K562 (cell line): Measurements from ENCODE around the gene EFNB3. TPM values are rescaled to one million over a fixed set of nuclear protein-coding genes. Genes with fewer than 3 reads are reported as not detected.

Experiments
- ATAC-seq: fragments of 200-7000 bp; cut with Tn5 transposase; 3 replicates; pipeline ENCODE4 v1.9.1; 2020; ENCODE audit warnings: moderate library complexity
- BruUV-seq: library from RNA; stranded (reverse); fragments of 400-500 nt; replicated peaks from 2 replicates; lab custom pipeline; 2021; lab: Mats Ljungman, UMichigan
- CTCF ChIA-PET: fragments of 300-600 bp; formaldehyde crosslinking; extraction: SDS; loops from one replicate; lab custom pipeline; 2021; ENCODE audit warnings: low intra/inter-chr PET ratio; lab: Yijun Ruan, JAX
- POLR2A ChIA-PET: fragments of 300-600, 350-650 bp; sonication (Branson Sonifier 250); formaldehyde crosslinking; extraction: SDS; loops from one replicate; lab custom pipeline; 2021; ENCODE audit warnings: antibody characterized with exemption, inconsistent platforms; lab: Yijun Ruan, JAX
- DNase-seq, 4 experiments: peaks; one replicate each; pipeline versions ENCODE4 v3.0.0 to v3.0.0-alpha.2; 2011 to 2018; ENCODE audit warnings: low spot score in 3 of 4, mixed read lengths in 3 of 4; ENCODE audit errors: extremely low read depth in 1 of 4
- FAIRE-seq: peaks from 2 replicates; lab custom pipeline; 2011; peaks lifted over from hg19 to GRCh38; lab: Jason Lieb, UNC
- H2AFZ ChIP-seq: 2 replicates; pipeline ENCODE4 v1.6.0; 2011; ENCODE audit warnings: low read depth, low read length, control low read depth, inconsistent platforms
- H3K27ac ChIP-seq: fragments of 200-600 bp; 3 replicates; pipeline ENCODE4 v1.8.0; 2011; ENCODE audit warnings: low read depth, mild to moderate bottlenecking, control low read depth, inconsistent platforms, low read length, moderate library complexity, mixed read lengths; ENCODE audit errors: extremely low read depth
- H3K27me3 ChIP-seq, 2 experiments: fragments of 300-600 bp in 1 of 2; 2 replicates in 1 of 2; 3 replicates in 1 of 2; pipeline versions ENCODE4 v1.6.0 to v1.8.0; 2011; ENCODE audit warnings: inconsistent platforms in 2 of 2, low read length in 2 of 2, mild to moderate bottlenecking in 1 of 2, mixed read lengths in 1 of 2, moderate library complexity in 1 of 2; ENCODE audit not compliant: control insufficient read depth in 2 of 2, insufficient read depth in 2 of 2
- H3K36me3 ChIP-seq: fragments of 300-600 bp; 3 replicates; pipeline ENCODE4 v1.8.0; 2011; ENCODE audit warnings: mild to moderate bottlenecking, low read length, inconsistent platforms; ENCODE audit not compliant: control insufficient read depth, insufficient read depth
- H3K4me1 ChIP-seq, 2 experiments: fragments of 200-600 bp in 1 of 2; replicated peaks in 1 of 2; 2 replicates in 1 of 2; 3 replicates in 1 of 2; pipeline versions ENCODE4 v1.5.1 to v1.8.0; 2011; ENCODE audit warnings: inconsistent platforms in 2 of 2, low read length in 2 of 2, mild to moderate bottlenecking in 1 of 2, mixed read lengths in 1 of 2, moderate library complexity in 1 of 2; ENCODE audit not compliant: control insufficient read depth in 2 of 2, insufficient read depth in 2 of 2
- H3K4me2 ChIP-seq: 2 replicates; pipeline ENCODE4 v1.6.1; 2011; ENCODE audit warnings: low read length, control low read depth, inconsistent platforms, mixed read lengths; ENCODE audit not compliant: insufficient read depth
- H3K4me3 ChIP-seq: fragments of 200-600 bp; sonication (generic), shearing (Covaris generic); 2 replicates; pipeline ENCODE4 v1.5.1; 2016; ENCODE audit warnings: control low read depth, inconsistent platforms
- H3K79me2 ChIP-seq: fragments of 200-600 bp; 3 replicates; pipeline ENCODE4 v1.8.0; 2011; ENCODE audit warnings: low read length, inconsistent platforms; ENCODE audit not compliant: control insufficient read depth, insufficient read depth
- H3K9ac ChIP-seq, 2 experiments: 2 replicates each; pipeline versions ENCODE4 v1.6.0 to v1.6.1; 2011; ENCODE audit warnings: low read depth in 2 of 2, low read length in 2 of 2, control low read depth in 1 of 2, inconsistent platforms in 1 of 2, mild to moderate bottlenecking in 1 of 2, mixed read lengths in 1 of 2; ENCODE audit not compliant: insufficient read depth in 1 of 2
- H3K9me1 ChIP-seq: one replicate; pipeline ENCODE4 v1.6.0; 2011; ENCODE audit warnings: inconsistent platforms, mild to moderate bottlenecking, low read length, moderate library complexity; ENCODE audit not compliant: control insufficient read depth, insufficient read depth
- H3K9me3 ChIP-seq: replicated peaks from 2 replicates; pipeline ENCODE4 v1.5.1; 2011; ENCODE audit warnings: low read depth, low read length, inconsistent platforms; ENCODE audit not compliant: control insufficient read depth, insufficient read depth
- H4K20me1 ChIP-seq: replicated peaks from 2 replicates; pipeline ENCODE4 v1.6.1; 2011; ENCODE audit warnings: low read length, inconsistent platforms, mixed read lengths; ENCODE audit not compliant: control insufficient read depth, insufficient read depth
- DLX4 ChIP-seq: fragments of 250-450 bp; sonication (Bioruptor Pico); IDR thresholded peaks from 2 replicates; pipeline ENCODE4 v1.6.1; 2021; ENCODE audit warnings: mild to moderate bottlenecking
- ELF1 ChIP-seq: fragments of 200-800 bp; sonication (Bioruptor generic); IDR thresholded peaks from 2 replicates; pipeline ENCODE4 v1.6.1; 2016; ENCODE audit warnings: missing genetic modification characterization, missing compliant biosample characterization
- GABPA ChIP-seq: fragments of 200-800 bp; sonication (Bioruptor generic); conservative IDR thresholded peaks from 2 replicates; pipeline ENCODE4 v1.6.1; 2016; ENCODE audit warnings: low read depth, missing genetic modification characterization, missing compliant biosample characterization
- NCOA4 ChIP-seq: fragments of 450-650 bp; IDR thresholded peaks from 2 replicates; pipeline ENCODE4 v1.6.1; 2018; ENCODE audit warnings: mild to moderate bottlenecking; ENCODE audit not compliant: partially characterized antibody
- NFIC ChIP-seq: fragments of 450-650 bp; IDR thresholded peaks from 2 replicates; pipeline ENCODE4 v1.6.1; 2017; ENCODE audit warnings: mild to moderate bottlenecking, inconsistent platforms
- NFYB ChIP-seq: IDR thresholded peaks from 2 replicates; pipeline ENCODE4 v1.6.1; 2011; ENCODE audit warnings: mild to moderate bottlenecking, moderate library complexity; ENCODE audit not compliant: insufficient read length; ENCODE audit errors: extremely low read depth
- NR2F6 ChIP-seq: fragments of 450-650 bp; formaldehyde crosslinking; IDR thresholded peaks from 2 replicates; pipeline ENCODE4 v1.4.0; 2020; ENCODE audit warnings: mild to moderate bottlenecking
- NUFIP1 ChIP-seq: fragments of 450-650 bp; IDR thresholded peaks from 2 replicates; pipeline ENCODE4 v1.6.1; 2018; ENCODE audit not compliant: partially characterized antibody
- PCBP2 ChIP-seq: fragments of 200-400 bp; formaldehyde crosslinking; IDR thresholded peaks from 2 replicates; pipeline ENCODE4 v1.6.1; 2018; ENCODE audit warnings: low read length, low read depth, mild to moderate bottlenecking, moderate library complexity; ENCODE audit not compliant: poor library complexity, severe bottlenecking
- PHF21A ChIP-seq: fragments of 450-650 bp; IDR thresholded peaks from 2 replicates; pipeline ENCODE4 v1.6.1; 2017; ENCODE audit warnings: low read depth, borderline replicate concordance
- RB1 ChIP-seq: fragments of 450-650 bp; IDR thresholded peaks from 2 replicates; pipeline ENCODE4 v1.6.1; 2017; ENCODE audit warnings: low read depth, mild to moderate bottlenecking
- SMC3 ChIP-seq: conservative IDR thresholded peaks from 2 replicates; pipeline ENCODE4 v1.6.1; 2011; ENCODE audit warnings: low read depth, low read length, improper control_type of control experiment; ENCODE audit not compliant: insufficient read depth
- ZNF134 ChIP-seq: fragments of 250-450 bp; sonication (Bioruptor Pico); conservative IDR thresholded peaks from 2 replicates; pipeline ENCODE4 v1.4.0; 2020
- ZNF24 ChIP-seq: fragments of 450-650 bp; IDR thresholded peaks from 2 replicates; pipeline ENCODE4 v1.6.1; 2016
- ZNF76 ChIP-seq: fragments of 250-450 bp; sonication (Bioruptor Pico); IDR thresholded peaks from 2 replicates; pipeline ENCODE4 v1.4.0; 2020; ENCODE audit warnings: mild to moderate bottlenecking, moderate library complexity, borderline replicate concordance
- WGBS: fragments of 100-300 bp; shearing (Covaris generic); methylation state at CpG from one replicate; pipeline ENCODE4 v1.1.6; 2016; ENCODE audit warnings: low coverage, mixed read lengths; ENCODE audit not compliant: insufficient coverage; ENCODE audit errors: missing lambda C conversion rate; 5-methylcytosine and 5-hydroxymethylcytosine counted together
- in situ Hi-C: fragments of 300-500 bp; cut with MboI; formaldehyde crosslinking; loops from 4 replicates; pipeline ENCODE4 v1.15.0; 2018; ENCODE audit warnings: inconsistent platforms, mixed read lengths
- intact Hi-C: fragments of 100-400 bp; cut with micrococcal nuclease; formaldehyde crosslinking; loops from 2 replicates; pipeline ENCODE4 v1.14.2; 2022
- polyA plus RNA-seq, 8 experiments: library from polyadenylated mRNA; depleted of rRNA in 4 of 8; stranded (reverse) in 5 of 8; unstranded in 3 of 8; fragments of >200 nt; fragmentation: Nextera tagmentation in 2 of 8; fragmentation: Illumina TruSeq in 1 of 8; extraction: Ambion mirVana in 2 of 8; extraction: Trizol in 1 of 8; gene quantifications; 2 replicates each; pipeline versions ENCODE4 v1.2.1 to v1.2.3, GENCODE V29; 2011 to 2014; ENCODE audit warnings: inconsistent platforms in 1 of 8, missing spikeins in 1 of 8
- total RNA-seq, 7 experiments: library from RNA; depleted of rRNA in 6 of 7; stranded (reverse); fragments of >200 nt in 6 of 7; fragmentation: Illumina TruSeq in 2 of 7; extraction: Trizol in 2 of 7; gene quantifications; 2 replicates each; pipeline versions ENCODE4 v1.2.1 to v1.2.3, GENCODE V29; 2011 to 2021; ENCODE audit warnings: low replicate concordance in 1 of 7
- TF ChIP-seq, protein P1 (sequence below): sonication (generic); formaldehyde crosslinking; IDR thresholded peaks from 2 replicates; pipeline ENCODE4 v1.8.0; 2022; ENCODE audit warnings: mild to moderate bottlenecking, missing genetic modification reagents

The EFNB3 gene
- total and polyA plus RNA-seq, 9 of the 15 experiments (the other 6 are each of a cell fraction or from before 2014, with no cell fraction given) = not detected

- in situ Hi-C loops = no loop called here
- CTCF ChIA-PET = no interaction called here
Observed at GRCh38 chr17:7714721-7715594, 10.0 kb downstream of the EFNB3 start.

More at GRCh38 chr17:7714721-7715594, 10.0 kb downstream of the EFNB3 start:
- no peak overlapping the region for H3K4me3 ChIP-seq
- no peak overlapping the region for H3K27ac ChIP-seq
- no peak overlapping the region for H2AFZ ChIP-seq
- H3K27me3 ChIP-seq = peaks cover 10 to 62% of the 10 kb centered on the region in 2 experiments; a peak in 4 of 5 replicates
- TF ChIP-seq SMC3 (no peak), PHF21A (no peak), NFIC (no peak), ELF1 (tag) (no peak), ZNF24 (no peak), DLX4 (no peak), ZNF134 (CRISPR knock-in tag) (no peak), NUFIP1 (no peak), PCBP2 (no peak), GABPA (tag) (no peak), NR2F6 (no peak), ZNF76 (CRISPR knock-in tag) (no peak), NCOA4 (no peak), NFYB (no peak), RB1 (no peak)
- TF ChIP-seq, protein P1, sequence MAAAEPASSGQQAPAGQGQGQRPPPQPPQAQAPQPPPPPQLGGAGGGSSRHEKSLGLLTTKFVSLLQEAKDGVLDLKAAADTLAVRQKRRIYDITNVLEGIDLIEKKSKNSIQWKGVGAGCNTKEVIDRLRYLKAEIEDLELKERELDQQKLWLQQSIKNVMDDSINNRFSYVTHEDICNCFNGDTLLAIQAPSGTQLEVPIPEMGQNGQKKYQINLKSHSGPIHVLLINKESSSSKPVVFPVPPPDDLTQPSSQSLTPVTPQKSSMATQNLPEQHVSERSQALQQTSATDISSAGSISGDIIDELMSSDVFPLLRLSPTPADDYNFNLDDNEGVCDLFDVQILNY (CRISPR knock-in tag) = no peak
- FAIRE-seq (no peak), DNase-seq (no peak), ATAC-seq (no peak)
- no peak overlapping the region for H3K9ac ChIP-seq
- POLR2A ChIA-PET = interaction anchor here (2.6 to 3.5 kb wide), 2 partner anchors 11 to 28 kb away, joined by 12 to 13 read pairs; partner anchors contain the start of genes EFNB3 and TP53
- BruUV-seq = no TSS peak
- H3K4me1 ChIP-seq = peaks cover 6 to 18% of the 10 kb centered on the region in 2 experiments; a peak in 3 of 5 replicates
- intact Hi-C loops = no loop called here
- H4K20me1 ChIP-seq = no peaks in the 10 kb centered on the region
- no peaks in the 10 kb centered on the region for H3K9me3 ChIP-seq
- no peaks in the 10 kb centered on the region for H3K9me1 ChIP-seq
- 17% methylated on average over 8 of the region's 10 CpGs for WGBS
- no peaks in the 10 kb centered on the region for H3K79me2 ChIP-seq
- H3K36me3 ChIP-seq = no peaks in the 10 kb centered on the region
- no peak overlapping the region for H3K4me2 ChIP-seq
